Measurements from ENCODE around the gene MRPL38.
A peak's percentile ranks its signal among the peaks of the same experiment; 100 is the strongest.
"Not testable (repeated sequence)": the region's sequence is repeated elsewhere in the genome, so short reads cannot be mapped to it uniquely, and the experiment has no call there.

The MRPL38 gene

DNA sequence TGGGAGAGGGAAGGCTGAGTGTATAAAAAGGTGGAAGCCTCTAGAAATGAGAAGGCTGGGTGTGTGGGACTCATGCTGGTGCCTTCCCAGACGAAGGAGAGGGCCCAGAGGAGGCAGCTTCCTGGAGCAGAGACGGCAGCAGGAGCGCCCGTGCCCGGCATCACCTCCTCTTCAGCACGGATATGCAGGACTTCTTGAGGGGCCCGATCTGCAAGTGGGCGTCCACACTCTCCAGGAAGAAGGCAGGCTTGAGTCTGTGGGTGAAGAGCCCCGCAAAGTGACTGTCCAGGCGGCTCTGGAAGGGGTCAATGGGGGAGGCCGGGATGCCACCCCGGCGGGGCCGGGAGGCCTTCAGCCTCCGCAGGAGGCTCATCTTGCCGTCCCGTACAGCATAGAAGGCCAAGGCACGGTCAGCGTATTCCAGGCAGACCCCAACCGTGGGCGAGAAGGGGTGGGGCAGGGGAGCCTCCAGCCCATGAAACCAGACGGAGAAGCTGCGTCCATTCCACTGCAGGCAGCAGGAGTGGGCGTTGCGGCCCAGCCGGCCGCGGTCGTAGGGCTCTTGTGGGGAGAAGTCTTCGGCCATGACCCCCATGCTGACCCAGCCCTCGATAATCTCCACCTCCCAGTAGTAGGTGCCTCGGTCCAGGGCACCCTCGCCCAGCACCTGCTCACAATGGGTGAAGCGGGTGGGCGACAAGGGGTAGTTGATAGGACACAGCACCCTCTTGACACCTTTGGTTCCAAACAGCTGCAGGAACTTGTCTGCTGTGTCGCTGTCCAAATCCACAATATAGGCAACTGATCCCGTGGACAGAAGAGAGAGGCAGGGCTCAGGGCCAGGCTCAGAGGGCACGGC is 30.1 kb downstream of the MRPL38 start:
- DNase-seq, result no peak

DNA sequence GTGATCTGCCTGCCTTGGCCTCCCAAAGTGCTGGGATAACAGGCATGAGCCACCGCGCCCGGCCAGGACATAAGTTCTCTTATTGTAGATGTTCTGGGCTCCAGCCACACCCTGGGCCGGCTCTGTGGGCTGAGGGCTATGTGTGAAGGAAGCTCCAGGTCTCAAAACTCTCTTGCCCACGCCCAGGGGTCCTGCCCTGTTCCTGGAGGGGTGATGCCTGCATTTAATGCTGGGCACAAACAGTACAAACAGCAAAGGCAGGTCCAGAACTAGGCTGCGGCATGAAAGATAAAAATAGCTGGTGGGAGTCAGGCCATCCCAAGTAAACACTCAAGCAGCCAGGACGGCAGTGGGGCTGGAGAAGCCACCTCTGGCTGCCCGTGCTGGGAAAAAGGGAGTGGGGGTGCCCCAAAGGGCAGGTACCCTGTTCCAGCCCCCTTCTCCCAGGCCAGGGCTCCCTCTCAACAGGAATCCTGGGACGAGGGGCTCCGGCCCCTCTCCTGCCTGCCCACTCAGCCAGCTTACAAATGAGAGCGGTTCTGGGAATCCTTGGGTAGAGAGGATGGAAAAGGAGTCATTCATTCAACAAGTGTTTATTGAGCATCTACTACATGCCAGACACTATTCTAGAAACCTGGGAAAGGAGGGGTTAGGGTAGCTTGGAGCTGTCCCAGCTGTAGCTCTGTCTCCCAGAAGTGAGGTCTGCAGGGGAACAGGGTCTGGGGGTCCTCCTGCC is 30.9 kb downstream of the MRPL38 start:
- no peak for DNase-seq

DNA sequence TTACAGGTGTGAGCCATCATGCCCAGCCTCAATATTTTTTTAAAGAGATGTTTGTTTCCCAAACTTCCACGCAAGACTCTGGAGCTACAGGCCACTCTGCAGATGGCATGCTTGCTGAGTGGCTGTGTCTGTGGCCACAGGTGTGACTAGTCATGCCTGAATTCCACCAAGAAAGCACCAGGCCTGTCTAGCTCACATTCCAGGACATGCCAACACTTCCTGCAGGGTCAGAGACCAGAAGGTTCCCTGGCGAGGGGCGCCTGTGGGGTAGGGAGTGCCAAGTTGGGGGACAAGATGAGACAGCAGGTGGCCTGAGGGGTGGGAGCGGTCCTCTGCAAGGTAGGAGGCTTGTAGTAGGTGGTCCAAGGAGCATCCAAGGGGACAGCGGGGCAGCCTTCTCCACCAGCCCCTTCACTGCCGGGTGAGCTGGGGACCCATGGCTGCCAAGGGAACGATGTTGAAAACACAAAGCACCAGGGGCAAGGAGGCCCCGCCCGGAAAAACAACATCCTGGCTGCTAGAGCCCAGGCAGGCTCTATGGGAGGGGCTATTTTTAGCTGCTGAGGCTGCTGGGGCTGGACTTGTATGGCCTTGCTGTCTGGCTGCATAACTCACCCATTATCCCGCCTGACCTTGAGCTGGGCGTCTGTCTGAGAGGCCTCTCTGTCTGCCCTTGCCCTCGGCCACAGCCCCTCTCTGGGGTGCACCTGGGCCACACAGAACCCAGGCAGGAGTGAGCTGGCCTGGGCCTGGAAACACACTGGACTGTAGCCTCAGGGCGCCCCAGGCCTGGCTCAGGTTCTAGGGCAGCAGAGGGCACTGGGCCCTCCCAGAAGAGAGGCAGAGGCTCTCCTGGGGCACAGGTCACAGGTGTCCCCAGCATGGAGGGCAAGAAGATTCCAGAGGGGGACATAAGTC is 32.0 kb downstream of the MRPL38 start:
- peak; percentile 80 for DNase-seq

DNA sequence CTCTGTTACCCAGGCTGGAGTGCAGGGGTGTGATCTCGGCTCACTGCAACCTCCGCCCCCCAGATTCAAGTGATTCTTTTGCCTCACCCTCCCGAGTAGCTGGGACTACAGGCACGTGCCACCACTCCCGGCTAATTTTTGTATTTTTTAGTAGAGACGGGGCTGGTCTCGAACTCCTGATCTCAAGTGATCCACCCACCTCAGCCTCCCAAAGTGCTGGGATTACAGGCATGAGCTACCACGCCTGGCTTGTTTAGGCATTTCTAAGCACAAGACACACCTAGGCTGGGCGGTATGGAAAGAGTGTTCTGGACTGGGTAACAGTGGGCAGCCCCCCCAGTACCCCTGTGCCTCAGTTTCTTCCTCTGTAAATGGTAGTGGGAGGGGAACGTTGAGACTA is 34.5 kb downstream of the MRPL38 start:
- not testable (repeated sequence) for DNase-seq

DNA sequence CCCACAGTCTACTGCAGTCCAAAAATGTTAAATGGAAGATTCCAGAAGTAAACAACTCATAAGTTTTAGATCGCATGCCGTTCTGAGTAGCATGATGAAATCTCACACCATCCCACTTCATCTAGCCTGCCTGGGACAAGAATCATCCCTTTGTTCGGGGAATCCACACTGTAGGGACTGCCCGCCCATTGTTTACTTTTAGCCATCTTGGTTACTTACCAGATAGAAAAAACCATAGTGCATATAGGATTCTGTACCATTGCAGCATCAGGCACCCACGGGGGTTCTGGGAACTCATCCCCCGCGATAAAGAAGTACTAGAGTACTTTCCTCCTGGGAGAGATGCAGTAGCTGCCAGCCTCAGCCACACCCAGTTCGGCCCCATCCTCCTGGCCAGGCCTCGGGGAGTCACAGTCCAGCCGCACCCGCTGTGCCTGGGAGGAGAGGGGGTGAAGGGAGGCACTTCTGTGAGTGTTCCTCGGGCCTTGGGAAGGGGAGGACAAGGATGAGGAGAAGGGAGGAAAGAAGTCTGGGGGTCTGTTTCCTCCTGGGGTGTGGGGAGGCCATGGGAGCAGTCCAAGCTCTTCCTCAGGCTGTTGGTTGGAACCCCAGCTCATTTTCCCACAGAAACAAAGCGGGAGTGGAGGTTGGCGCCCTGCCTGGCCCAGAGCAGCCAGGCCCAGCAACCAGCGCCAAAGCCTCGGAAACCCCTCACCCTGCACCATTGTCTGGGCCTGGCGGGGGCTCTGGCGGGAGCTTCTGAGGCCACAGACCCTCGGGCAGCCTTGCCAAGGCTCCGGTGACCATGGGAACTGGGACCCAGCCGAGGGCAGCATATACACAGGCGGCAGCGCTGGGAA is 35.2 kb downstream of the MRPL38 start:
- no peak for DNase-seq

DNA sequence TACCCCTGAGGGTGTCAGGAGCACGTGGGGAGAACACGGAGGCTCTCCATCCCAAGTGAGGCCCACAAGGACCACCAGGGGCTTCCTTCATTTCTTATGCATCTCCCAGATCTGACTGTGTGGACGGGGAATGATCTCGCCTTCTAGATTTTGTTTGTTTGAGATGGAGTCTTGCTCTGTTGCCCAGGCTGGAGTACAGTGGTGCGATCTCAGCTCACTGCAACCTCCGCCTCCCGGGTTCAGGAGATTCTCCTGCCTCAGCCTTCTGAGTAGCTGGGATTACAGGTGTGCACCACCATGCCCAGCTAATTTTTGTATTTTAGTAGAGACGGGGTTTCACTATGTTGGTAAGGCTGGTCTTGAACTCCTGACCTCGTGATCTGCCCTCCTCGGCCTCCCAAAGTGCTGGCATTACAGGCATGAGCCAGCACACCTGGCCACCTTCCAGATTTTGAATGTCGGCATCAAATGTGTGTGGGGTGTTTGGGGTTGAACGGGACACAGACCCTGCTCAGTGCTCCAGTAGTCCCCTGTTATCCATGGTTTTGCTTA is 35.9 kb downstream of the MRPL38 start:
- not testable (repeated sequence) for DNase-seq

DNA sequence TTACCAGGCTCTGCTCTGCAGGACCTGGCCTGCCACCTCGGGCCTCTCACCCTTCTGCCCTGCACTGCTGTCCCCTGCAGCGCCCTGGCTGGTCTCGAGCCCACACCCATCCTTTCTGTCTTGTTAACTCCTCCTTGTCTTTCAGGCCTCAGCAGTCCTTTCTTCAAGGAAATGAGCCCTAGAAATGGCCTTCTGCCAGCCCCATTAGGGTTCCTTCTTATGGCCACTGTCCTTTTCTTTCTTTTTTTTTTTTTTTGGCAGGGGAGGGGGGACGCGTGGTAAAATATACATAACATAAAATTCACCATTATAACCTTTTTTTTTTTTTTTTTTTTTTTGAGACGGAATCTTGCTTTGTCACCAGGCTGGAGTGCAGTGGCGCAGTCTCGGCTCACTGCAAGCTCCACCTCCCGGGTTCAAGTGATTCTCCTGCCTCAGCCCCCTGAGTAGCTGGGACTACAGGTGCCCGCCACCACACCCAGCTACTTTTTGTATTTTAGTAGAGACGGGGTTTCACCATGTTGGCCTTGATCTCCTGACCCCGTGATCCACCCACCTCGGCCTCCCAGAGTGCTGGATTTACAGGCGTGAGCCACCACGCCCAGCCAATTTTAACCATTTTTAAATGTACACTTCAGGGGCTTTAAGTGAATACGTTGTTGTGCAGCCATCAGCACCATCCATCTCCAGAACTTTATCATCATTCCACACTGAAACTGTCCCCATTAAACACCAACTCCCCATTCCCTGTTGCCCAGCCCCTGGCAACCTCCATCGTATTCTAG is 39.1 kb downstream of the MRPL38 start:
- DNase-seq, result not testable (repeated sequence)

DNA sequence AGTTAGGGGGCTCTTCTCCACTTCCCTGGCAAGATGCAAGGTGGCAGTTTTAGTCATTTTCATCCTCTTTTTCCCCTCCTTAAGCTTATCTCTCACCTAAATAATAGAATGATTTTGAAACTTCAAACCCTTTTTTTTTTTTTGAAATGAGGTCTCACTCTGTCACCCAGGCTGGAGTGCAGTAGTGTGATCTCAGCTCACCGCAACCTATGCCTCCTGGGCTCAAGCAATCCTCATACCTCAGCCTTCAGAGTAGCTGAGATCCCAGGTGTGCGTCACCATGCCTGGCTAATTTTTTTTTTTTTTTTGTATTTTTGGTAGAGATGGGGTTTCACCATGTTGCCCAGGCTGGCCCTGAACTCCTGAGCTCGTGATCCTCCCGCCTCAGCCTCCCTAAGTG is 39.8 kb downstream of the MRPL38 start:
- peak; percentile 39 for DNase-seq

DNA sequence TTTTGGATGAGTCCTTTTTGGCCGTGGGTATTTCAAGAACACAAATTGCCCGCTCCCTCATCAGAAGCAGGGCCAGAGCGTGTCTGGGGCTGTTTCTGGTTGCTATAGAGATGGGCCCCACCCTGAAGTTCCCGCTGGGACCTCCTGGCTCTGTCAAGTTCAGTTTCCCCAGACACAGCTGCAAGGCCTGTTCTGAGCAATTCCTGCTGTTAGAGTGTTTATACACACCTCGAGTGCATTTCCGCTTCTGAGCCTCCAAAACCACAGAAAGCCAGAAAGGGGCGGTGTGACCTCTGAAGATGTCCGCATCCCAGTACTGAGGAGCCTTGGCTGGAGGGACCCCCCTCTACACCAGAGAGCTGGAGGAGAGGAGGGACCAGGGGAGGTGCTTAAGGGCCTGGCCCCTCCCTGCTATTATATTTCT is 40.2 kb downstream of the MRPL38 start:
- DNase-seq, result peak; percentile 64

DNA sequence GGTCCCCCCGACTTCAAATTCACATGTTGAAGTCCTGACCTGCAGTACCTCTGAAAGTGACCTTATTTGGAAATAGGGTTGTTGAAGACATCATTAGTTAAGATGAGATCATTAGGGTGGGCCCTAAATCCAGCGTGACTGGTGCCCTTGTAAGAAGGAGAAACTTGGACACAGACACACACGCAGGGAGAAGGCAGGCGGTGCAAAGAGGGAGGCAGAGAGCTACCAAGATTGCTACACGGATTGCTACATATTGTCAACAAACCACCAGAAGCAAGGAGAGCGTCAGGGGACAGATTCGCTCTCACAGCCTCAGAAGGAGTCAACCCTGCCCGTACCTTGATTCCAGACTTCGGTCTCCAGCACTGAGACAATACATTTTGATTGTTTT is 42.8 kb downstream of the MRPL38 start:
- no peak for DNase-seq

DNA sequence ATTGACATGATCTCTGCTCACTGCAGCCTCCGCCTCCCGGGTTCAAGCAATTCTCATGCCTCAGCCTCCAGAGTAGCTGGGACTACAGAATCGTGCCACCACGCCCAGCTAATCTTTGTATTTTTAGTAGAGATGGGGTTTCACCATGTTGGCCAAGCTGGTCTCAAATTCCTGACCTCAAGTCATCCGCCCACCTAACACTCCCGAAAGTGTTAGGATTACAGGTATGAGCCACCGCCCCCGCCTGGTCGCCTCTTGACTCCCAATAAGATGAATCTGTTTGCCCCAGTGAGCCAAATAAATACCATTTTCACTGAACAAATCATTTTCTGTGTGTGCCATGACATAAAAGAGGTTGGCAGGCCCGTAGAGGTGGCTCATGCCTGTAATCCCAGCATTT is 45.3 kb downstream of the MRPL38 start:
- DNase-seq, result not testable (repeated sequence)

DNA sequence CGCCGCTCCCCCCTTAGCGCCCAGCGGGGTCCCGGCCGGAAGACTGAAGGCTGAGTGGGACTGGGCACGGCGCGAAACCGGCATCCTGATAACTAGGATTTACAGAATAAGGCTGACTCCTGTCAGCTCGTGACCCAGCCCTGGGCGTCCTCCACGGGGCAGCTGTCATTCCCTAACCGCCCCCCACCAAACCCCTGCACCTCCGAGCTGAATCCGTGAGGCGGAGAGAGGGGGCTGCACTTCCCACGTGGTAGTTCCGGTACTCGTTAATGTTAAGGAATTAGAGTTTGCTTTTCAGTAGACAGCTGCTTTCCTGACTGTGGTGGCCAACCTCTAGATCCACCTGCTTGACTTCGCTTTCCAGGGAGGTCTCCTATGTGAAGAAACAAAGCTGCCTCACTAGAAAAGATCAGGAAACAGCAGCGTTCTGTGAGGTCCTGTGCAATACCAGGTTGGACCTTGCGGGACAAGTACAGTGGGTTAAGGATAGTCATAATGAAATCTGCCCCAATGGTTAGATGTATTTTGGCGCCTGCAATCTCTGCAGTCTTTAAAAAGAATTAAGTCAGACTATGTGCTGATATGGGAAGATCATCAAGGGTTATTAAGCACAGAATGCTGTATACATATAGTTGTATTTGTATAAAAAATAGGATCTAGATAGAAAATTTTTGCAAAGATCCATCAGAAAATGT is 48.5 kb downstream of the MRPL38 start:
- DNase-seq, result peak; percentile 18

DNA sequence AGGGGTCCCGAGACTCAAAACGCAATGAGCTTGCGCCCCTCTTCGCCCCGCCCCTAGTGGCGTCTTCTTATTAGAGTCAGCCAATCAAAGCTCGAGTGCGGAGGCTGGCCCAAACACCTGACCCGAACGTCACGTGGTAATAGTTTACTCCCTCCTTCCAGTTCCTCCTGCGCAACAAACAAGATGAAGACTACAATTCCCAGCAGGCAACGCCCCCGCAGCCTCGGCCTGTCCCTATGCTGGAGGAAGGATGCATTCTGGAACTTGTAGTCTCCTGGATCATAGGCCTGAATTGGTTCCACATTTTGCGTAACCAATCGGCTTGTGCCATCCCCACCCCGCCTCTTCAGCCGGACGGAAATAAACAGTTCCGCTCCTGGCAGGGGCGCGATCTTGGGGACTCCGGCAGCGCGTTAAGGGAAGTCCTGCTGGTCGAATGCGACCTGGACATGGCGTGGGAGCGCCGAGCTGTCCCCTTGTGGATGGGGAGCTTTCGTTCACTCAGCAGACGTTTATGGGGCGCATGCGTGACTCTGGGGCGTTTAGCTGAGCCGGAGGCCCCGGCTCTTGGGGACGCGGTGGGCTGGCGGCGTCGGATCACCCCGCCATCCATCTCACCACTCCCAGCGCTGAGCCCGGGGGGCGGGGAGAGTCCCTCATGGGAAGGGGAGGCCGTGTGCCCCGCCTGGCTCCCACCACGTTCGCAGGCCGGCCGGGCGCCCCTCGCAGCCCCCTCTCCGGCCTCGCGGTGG is 49.2 kb downstream of the MRPL38 start, which contains the start of gene WBP2:
WBP2 (minus strand) TSS at position 26 of the 752 bp plus-strand sequence. CDS start 38 bp downstream, outside the sequence.
- peak; percentile 99 for DNase-seq

DNA sequence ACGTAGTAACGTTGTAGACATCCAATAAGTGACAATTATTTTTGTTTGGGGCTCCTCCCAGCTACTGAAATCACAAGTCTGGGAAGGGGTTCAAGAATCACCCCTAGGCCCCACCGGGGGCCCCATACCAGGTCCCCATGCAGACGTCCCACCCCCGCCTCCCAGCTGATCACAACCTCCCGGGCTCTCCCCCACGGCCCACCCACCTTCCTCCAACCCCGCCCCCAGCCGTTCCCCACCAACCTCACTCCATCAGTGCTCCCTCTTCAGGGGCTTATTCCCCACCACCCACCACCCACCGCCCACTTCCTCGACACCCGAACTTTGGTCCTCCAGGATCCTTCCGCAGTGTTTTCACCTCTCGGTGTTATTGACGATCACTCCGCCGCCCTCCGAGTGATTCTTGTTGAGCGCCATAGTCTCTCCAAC is 49.8 kb downstream of the MRPL38 start:
- no peak for DNase-seq

DNA sequence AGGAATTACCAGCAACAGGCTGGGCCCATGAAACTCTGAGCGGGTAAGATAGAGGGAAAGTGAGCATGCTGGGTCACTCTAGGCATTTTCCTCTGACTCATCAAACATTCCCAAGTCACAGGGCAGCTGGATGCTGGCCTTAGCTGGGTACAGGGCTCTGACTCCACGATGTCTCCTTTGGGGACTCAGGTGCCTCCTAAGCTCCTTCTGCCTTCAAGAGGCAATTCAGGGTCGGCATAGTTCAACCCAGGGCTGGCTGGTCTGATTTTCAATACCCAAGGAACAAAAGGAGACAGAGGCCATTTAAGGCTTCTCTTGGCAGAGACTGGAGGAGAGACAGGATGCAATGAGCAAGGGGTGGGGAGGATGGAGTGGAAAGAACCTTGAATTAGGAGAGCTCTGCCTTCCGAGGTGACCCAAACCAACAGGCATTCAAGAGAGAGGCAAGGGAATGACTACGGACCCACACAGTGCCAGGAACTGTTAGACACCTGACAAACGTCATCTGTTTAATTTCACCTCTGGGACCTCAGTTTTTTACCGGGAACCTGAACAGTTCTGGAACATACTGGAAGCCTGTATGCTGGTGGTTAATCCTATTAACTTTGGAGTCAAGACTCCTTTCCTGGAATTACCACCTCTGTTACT is 50.5 kb downstream of the MRPL38 start:
- DNase-seq, result peak; percentile 23

DNA sequence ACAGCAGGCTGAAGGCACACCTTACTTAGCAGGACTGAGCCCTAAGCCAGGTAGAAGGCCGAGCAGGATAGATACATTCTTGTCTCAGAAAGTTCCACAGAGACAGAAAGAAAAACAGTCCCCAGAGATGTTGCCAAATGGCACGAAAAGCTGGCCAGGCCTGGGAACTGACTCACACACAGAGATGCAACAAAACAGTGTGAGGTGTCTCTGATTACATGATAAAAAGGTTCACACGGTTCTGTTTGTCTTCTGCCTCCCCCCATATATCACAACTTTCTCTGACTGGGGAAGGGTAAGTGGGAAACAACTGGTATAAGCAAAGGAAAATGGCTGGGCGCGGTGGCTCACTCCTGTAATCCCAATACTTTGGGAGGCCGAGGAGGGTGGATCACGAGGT is 51.3 kb downstream of the MRPL38 start:
- no peak for DNase-seq

DNA sequence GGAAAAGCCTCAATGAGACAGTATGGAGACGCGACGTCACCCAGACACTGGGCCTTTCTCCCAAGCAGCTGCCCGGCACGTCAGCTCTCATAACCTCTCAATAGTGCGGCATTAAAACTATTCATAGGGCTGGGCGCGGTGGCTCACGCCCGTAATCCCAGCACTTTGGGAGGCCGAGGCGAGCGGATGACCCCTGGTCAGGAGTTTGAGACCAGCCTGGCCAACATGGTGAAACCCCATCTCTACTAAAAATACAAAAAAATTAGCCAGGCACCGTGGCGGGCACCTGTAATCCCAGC is 53.0 kb downstream of the MRPL38 start:
- DNase-seq, result not testable (repeated sequence)

DNA sequence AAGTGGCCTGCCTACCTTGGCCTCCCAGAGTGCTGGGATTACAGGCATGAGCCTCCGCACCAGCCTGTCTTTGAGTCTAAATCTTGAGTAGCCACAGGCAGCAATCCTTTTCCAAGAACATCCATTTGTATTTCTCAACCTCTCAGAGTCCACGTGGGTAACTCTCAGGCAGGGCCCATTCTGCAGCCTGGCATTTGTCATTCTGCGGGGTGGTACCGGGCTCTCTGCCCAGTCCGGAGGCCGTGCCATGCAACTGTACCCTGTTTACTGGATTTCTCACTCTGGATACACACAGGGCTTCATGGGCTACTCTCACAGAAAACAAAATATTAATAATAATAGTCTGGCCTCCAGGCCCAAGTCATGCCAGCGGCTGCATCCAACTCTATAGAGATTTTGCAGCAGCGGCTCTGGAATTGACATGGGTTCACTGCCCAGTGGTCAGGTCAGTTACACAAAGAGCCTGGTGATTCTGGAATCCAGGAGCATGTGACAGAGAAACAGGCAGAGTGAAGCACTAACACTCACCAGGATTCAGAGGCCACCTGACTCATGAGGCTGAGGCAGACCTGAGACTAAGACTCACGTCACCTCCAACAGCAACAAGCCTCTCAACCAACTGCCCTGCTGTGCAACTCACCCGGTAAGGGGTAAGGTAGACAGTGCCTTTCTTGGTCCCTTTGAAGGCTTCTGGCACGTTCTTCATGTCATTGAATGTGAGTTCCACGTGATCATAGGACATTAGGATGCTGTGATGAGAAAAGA is 53.6 kb downstream of the MRPL38 start:
- DNase-seq, result no peak
